Measurements from ENCODE around the gene PTH1R.
"Not testable (repeated sequence)": the region's sequence is repeated elsewhere in the genome, so short reads cannot be mapped to it uniquely, and the experiment has no call there.

Gene PTH1R

DNA sequence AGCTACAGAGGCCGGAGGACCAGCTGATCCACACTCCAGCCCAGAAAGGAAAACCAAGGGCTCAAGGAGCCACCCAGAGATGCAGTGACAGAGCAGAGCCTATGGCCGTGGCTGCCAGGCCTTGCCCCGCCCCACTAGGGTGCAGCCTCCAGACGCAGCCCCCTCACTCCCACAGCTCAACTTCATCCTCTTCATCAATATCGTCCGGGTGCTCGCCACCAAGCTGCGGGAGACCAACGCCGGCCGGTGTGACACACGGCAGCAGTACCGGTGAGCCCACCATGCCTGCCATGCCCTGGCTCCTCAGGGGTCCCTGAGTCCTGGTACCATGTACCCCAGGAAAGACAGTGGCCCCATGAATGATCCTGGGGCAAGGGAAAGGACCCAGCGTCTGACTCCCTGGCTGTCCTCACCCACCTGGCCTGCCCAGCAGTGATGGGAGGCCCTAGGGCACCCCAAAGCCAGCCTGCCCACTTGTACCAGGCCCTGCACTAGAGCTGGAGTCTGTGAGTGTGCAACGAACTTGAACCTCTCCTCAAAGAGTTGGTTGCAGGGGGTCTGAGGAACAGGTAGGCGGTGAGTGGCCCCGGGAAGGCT is 24.2 kb downstream of the PTH1R start:
- DNase-seq: no peak

DNA sequence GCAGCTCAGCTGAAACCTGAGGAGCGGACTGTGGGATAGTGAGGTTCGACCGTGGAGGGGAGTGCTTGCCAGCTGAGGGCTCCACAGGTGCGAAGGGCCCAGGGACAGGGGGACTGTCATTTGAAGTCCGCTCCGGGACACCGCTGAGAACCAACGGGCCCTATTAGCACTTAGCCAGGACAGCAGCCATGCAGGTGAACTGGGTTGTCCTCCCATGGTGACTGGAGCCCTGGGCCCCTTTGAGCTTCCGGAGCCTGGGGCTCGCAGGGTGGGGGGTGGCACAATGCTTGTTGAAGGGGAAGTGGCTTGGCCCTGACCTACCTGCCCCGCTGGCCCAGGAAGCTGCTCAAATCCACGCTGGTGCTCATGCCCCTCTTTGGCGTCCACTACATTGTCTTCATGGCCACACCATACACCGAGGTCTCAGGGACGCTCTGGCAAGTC is 24.7 kb downstream of the PTH1R start:
- no peak for DNase-seq

DNA sequence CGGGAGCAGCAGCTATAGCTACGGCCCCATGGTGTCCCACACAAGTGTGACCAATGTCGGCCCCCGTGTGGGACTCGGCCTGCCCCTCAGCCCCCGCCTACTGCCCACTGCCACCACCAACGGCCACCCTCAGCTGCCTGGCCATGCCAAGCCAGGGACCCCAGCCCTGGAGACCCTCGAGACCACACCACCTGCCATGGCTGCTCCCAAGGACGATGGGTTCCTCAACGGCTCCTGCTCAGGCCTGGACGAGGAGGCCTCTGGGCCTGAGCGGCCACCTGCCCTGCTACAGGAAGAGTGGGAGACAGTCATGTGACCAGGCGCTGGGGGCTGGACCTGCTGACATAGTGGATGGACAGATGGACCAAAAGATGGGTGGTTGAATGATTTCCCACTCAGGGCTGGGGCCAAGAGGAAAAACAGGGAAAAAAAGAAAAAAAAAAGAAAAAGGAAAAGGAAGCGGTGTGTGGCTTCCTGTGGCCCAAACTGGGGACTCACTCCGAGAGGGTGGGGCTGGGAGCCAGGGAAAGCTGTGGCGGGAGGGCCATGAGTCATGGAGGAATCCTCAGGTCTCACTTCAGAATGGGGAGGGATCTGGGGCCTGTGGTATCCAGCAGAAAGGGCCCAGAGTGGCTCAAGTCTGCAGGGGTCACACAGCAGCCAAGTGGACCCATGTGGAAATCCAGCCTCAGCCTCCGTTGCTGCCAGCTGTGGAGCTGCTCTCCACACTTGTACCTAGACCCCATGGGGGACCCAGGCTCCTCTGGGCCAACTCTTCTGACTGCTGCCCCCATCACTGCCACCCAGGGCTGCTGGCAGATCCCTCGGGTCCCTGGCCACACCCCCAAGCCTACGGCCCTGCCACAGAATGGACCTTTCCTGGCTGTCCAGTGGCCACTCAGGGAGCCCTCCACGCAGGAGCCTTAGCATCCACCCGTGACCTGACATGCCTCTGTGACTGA is 26.1 kb downstream of the PTH1R start:
- DNase-seq: no peak

DNA sequence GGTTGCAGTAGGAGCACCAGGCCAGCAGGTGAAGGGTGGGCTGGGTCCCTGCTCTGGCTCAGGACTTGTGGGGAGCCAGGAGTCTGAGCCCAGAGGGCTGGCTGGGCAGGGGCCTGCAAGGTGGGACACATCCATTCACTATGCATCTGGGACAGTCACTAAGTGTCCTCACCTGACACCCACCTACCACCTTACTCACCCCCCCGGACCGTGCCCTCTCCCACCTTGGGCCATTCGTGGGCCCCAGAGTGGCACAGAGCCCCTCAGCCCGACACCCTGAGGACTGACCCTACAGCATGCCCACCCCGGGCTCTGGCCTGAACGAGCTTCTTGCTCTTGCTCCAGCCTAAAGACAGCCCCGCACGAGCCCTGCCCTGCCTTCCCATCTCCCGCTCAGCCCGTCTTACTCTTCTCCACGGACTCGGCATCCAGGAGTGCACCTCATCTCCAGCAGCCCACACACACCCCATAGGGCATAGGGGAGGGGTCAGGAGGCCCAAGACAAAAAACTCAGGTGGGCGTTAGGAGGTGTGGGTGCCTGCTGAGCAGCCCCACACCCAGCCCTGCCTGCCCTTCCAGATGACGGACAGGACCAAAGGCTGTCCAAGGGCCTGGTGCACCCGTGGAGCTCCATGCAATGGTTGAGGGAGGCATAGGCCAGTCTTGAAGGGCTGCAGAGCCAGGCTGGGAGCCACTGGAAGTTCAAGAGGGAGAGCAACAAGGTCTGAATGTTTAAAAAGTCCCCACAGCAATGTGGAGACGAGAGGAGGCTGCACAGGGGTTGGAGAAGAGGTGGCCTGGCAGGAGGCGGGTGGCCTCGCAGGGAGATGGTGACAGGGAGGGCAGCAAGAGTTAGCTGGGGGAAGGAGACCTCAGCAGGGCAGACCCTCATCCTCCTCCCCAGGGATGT is 27.0 kb downstream of the PTH1R start:
- DNase-seq: no peak

DNA sequence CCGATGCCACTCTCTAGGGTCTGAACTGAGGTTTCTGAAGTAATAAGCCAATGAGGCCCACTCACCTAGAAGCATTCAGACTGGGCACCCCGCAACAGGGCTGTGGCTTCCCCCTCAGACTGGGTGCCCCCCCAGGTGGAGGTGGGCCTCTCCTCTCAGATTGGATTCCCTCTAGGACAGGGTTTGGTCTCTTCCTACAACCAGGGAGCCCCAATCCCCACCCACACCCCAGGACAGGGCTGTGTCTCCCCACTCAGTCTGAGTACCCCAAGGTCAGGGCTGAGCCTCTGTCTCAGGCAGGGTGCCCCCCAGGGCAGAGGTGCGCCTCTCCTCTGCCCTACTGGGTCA is 27.7 kb downstream of the PTH1R start:
- DNase-seq: no peak

DNA sequence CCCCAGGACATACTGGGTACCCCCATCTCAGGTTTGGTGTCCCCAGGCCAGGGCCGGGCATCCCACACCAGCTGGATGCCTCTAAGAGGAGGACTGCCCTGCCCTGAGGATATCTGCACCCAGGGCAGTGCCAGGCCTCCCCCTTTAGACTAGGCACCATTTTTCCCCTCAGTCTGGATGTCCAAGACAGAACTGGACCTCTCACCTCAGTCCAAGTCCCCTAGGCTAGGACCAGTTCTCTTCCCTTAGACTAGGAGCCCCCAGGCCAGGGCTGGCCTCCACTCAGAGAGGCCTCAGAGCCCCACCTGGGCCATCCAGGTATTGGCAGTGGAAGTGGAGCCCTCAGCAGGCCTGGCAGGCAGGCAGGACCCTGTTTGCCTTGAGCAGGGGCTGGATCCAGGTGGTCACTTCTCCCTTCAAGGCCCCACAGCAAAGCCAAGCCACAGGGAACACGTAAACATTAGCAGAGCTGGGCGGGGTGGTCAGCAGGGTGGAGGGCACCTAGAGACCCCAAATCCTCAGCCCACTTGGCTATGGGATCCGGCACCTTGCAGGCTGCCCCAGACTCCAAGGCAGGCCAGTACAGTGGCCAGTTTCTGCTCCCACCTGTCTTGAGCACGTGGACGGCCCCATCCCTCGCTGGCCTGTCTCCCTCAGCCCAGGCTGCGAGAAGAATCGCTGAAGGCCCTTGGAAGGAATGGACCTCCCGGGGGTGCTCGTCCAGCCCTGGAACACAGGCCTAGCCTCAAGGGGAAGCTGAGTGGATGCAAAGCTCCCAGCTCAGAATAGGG is 28.3 kb downstream of the PTH1R start:
- no peak for DNase-seq

DNA sequence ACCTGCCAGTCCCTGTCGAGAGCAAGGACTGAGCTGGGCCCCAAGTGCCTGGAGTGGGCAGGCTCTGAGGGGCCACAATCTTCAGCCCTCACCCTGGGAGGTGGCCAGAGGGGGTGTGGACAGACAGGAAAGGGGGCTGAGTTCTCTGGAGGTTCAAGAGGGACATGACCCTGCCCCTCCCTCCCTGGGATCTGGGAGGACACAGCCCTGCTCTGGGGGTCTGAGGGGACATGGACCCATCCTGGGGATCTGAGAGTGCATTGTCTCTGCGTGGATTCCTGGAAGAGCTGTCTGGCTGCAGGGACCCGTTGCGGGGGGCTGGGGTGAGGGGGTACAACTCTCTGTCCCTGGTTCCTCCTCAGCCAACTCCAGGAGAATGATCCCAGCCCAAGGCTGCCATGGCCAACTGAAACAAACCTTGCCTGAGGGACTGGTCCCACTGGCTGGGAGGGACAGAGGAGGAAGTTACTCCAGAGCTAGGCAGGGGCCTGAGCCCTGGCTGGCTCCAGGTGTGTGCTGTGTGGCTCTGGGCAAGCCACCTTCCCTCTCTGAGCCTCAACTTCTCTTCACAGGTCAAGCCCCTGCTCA is 29.0 kb downstream of the PTH1R start:
- no peak for DNase-seq

DNA sequence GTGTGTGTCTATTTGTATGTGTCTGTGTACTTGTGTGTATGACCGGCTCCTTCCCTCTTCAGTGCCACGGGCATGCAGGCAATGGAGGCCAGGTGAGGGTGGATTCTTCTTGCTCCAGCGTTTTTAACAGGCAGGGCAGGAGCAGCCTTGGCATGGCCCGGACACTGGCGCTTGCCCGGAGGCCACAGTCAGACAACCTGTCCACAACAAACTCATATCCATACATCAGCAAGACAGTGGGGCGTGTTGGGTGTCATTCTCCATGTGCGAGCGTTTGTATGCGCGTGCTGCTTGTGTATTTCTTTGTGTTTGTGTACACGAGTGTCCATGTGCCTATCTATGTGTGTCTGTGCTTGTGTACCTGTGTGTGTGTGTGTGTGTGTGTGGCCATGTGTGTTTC is 29.8 kb downstream of the PTH1R start:
- no peak for DNase-seq

DNA sequence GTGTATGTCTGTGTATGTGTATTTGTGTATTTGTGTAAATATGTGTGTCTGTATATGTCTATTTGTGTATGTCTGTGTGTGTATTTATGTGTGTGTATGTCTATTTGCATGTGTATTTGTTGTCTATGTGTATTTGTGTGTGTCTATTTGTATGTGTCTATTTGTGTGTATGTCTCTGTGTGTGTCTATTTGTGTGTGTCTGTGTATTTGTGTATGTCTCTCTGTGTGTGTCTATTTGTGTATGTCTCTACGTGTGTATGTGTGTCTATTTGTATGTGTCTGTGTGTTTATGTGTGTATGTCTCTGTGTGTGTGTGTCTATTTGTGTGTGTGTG is 30.4 kb downstream of the PTH1R start:
- DNase-seq: no peak

DNA sequence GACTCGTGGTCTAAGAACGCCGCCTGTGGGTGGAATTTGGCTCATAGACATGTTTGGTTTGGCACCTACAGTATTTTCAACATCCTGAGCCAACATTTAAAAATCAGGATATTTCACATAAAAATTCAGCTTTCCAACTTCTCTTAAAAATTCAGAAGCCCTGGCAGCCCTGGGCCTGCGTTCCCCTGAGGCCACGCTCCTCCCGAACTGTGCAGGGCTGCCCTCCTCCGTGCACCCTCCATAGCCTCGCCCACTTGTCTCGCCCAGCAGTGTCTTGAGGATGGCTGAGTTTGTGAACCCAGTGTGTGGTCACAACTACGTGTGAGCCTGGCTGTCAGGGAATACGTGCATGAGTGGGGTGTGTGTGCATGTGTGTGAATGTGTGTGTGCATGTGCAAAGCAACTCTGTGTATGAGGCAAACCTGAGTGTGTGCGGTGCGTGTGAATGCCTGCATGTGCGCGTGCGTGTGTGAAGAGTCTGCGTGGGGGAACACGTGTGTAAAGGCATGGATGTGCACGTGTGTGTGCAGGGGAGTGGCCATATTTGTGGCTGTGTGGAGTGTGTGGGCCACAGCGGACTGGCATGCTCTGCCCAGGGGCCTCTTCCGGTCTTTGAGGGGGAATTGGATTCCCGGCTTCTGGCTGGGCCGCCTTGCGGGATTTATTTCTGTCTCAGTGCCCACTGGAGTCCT is 30.9 kb downstream of the PTH1R start:
- no peak for DNase-seq

DNA sequence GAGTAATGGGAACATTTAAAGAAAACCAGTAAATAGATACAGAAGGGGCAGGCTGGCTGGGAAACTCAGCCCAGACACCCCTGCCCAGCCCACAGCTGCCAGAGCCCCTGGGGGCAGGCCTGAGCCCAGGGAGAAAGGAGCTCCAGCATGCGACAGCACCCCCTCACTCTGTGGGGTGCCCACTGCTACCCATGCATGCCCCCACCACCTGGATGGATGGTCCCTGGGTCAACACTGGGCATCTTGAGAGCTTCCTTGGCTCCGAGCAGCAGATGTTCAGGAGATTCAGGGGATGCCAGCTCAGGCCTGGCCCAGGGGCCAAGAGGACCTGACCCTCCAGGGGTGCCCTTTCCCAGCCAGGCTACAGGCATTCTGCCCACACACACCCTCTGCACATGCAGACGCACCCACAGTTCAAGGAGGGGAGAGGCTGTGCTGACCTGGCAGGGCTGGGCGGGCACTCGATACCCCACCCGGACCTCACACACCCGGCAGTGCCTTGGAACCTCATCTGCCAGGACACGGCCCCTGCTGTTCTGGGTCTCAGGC is 31.5 kb downstream of the PTH1R start:
- no peak for DNase-seq

DNA sequence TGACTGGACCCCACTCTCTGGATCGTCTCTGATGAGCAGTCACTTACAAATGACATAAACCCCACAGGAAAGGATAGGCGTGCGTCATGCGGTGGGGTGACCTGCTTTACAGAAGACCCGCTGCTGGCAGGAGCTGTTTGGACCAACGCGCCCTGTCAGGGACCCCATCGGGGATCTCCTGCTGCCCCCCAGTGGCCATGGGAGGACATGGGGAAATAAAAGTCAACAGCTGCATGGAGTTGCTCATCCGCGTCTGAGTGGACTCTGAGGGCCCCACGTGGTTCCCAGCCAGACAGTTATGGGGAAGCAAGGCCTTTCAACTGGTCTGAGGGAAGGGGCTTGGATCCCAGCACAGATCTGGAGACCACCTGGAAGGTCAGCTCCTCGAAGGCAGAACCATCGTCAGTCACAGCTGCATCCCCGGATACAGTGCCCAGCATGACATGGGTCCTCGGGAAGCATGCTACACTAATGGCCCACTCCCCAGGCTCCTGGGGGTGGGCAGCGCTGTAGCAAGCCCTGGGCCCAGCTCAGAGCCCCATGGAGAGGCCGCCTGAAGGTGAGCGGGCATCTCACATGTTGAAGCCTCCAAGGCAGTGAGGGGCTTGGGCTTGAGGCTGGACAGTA is 32.1 kb downstream of the PTH1R start:
- peak; percentile 84 for DNase-seq

DNA sequence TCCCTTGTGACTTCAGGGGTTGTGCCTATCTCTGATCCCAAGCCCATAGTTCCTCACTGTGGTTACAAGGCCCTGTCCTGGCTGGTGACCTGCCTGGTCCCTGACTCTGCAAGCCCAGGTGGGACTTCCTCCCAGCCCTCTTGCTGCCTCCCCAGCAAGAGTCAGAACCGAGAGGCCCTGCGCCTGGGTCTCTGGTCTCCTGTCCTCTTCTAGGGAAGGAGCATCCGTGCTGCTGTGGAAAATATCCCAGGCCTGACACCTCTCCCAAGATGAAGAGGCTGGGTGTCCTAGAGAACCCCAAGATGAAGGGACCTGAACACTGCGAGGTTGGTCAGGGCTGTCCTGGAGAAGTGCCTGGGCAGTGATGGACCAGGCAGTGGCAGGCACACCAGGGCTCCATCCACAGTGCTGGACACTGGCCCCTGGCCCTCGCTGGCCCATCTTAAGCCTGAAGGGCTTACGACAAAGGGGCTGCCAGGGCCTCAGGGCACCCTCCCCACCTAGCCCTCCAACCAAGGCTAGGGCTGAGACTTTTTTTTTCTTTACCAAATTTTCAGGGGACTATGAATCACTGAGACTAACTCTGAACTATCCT is 32.7 kb downstream of the PTH1R start:
- no peak for DNase-seq

DNA sequence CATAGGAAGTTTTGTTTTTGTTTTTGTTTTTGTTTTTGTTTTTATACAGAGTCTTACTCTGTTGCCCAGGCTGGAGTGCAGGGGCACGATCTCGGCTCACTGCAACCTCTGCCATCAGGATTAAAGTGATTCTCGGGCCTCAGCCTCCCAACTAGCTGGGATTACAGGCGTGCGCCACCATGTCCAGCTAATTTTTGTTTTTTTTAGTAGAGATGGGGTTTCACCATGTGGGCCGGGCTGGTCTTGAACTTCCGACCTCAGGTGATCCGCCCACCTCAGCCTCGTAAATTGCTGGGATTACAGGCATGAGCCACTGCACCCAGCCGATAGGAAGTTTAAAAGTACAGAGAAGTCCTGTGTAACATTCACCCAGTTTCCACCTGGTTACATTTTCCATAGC is 33.4 kb downstream of the PTH1R start:
- not testable (repeated sequence) for DNase-seq

DNA sequence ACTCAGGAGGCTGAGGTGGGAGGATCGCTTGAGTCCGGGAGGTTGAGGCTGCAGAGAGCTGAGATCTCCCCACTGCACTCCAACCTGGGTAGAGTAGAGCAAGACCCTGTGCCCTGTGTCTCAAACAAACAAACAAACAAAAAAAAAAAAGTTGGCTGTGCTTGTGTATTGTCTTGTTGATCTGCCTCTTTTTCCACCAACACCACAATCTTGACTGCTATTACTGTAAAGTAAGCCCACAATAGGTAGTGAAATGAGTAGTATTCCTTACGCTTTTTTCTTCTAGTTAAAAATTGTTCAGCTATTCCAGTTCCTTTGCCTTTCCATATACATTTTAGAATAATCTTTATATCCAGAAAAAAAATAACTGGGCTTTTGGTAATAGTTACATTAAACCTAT is 35.5 kb downstream of the PTH1R start:
- peak; percentile 53 for DNase-seq

DNA sequence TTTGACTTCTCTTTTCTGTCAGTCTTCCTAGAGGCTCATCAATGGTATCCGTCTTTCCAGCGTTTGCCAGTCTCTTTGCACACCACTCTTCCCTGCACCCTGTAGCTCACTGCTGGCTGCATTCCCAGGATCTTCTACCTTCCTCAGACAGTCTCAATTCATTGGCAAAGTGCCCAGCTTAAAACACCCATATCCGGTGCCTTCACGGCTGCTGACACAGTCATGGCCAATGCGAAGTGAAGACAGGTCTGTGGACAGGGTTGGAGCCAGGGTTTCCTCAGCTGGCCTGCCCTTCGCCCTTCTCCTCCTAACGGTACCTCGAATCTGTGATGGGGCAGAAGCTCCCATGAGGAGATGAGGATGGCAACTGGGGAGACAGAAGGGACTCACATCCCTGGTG is 36.1 kb downstream of the PTH1R start:
- no peak for DNase-seq

DNA sequence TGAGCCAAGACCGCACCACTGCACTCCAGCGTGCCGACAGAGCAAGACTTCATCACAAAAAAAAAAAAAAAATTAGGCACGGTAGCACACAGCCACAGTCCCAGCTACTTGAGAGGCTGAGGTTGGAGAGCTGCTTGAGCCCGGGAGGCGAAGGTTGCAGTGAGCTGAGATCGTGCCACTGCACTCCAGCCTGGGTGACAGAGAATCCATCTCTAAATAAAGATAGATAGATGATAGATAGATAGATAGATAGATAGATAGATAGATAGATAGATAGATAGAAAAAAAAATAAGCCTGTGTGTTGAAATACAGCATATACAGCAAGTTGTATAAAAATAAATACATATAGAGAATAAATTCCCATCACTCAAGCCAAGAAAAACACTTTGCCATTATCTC is 37.3 kb downstream of the PTH1R start:
- DNase-seq: no peak

DNA sequence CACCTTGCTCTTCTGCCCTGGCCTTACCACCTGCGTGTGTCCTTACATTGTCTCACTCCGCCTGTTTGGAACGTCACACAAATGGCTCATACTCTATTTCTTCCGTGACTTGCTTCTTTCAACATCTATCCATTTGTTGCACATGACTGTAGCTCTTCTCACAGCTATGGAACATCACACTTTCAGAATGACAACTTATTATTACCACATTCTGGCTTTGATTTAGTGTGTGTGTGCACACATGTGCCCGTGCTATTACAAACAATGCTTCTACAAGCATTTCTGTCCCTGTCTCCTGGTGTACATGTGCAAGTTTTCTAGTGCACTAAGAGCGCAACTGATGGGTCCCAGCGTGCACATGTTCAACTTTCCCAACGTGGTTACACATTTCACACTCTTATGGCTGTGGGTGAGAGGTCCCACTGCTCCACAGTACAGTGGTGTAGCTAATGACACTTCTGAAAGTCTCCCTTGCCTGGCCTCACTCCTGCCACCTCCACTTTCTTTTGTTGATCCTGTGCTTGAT is 37.8 kb downstream of the PTH1R start:
- DNase-seq: peak; percentile 47

DNA sequence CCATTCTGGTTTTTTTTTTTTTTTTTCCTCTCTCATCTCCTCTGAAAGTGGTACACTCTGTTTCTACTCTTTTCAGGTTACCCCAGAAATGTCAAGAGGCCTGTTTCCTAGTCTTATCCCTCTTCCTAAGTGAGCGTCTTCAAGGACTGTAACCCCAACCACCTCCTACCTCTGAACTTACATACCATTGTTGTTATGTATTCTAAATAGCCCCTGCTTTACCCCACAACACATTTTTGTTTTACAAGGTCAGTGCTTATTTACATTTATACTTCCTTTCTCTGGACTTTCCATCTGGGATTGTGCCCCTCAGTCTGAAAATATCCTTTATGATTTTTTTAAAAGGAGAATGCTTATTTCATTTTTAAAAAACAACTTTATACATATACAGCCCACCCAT is 38.8 kb downstream of the PTH1R start:
- DNase-seq: no peak

DNA sequence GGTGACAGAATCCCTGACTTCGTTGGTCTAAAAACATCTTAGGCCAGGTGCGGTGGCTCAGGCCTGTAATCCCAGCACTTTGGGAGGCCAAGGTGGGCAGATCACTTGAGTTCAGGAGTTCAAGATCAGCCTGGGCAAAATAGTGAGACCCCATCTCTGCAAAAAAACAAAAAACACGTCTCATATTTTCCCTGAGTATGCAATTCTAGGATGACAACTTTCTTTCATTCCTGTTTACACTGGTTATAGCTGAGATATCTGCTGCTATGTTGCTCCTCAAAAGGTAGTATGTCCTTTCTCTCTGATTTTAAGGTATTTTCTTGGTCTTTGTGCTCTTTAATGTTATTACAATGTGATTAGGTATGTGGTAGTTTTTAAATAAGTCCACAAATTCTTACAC is 39.3 kb downstream of the PTH1R start:
- DNase-seq: no peak

Data from activated CD4-positive, alpha-beta T cell treated with anti-CD3 and anti-CD28 coated beads, Interleukin-2, Interleukin-6, amounts not matched to agents 100 ng/mL and 50 ng/mL, durations not matched to agents 16 hours and 8 hours (primary cell).